ENCODE data around the gene STC2.

The STC2 gene

GRCh38 chr5:173328844-173329490 is 753 bp upstream of the STC2 start:
- no peak for DNase-seq

- DNase-seq, result no peak
Observed at GRCh38 chr5:173327084-173327947, 898 bp downstream of the STC2 start.

- no peak for DNase-seq
Observed at GRCh38 chr5:173326501-173326960, 1.7 kb downstream of the STC2 start.

- no peak for DNase-seq
Observed at GRCh38 chr5:173325091-173325698, 3.0 kb downstream of the STC2 start.

GRCh38 chr5:173324115-173325001 is 3.9 kb downstream of the STC2 start:
- DNase-seq, result no peak

- DNase-seq, result no peak
Observed at GRCh38 chr5:173323799-173324114, 4.5 kb downstream of the STC2 start.

GRCh38 chr5:173323106-173323798 is 5.0 kb downstream of the STC2 start:
- no peak for DNase-seq

GRCh38 chr5:173321886-173322285 is 6.3 kb downstream of the STC2 start:
- no peak for DNase-seq

- no peak for DNase-seq
Observed at GRCh38 chr5:173320259-173320658, 8.0 kb downstream of the STC2 start.

GRCh38 chr5:173319646-173320045 is 8.6 kb downstream of the STC2 start:
- no peak for DNase-seq

GRCh38 chr5:173318881-173319620 is 9.2 kb downstream of the STC2 start:
- no peak for DNase-seq

- DNase-seq, result no peak
Observed at GRCh38 chr5:173318330-173318729, 9.9 kb downstream of the STC2 start.

- DNase-seq, result no peak
Observed at GRCh38 chr5:173317852-173318251, 10.4 kb downstream of the STC2 start.

GRCh38 chr5:173317091-173317730 is 11.0 kb downstream of the STC2 start:
- DNase-seq, result no peak

GRCh38 chr5:173316339-173317020 is 11.7 kb downstream of the STC2 start:
- no peak for DNase-seq

- no peak for DNase-seq
Observed at GRCh38 chr5:173315495-173316338, 12.5 kb downstream of the STC2 start.

- no peak for DNase-seq
Observed at GRCh38 chr5:173314166-173314952, 13.9 kb downstream of the STC2 start.

- no peak for DNase-seq
Observed at GRCh38 chr5:173313351-173313801, 14.8 kb downstream of the STC2 start.

GRCh38 chr5:173312821-173313220 is 15.4 kb downstream of the STC2 start:
- no peak for DNase-seq

All from activated naive CD4-positive, alpha-beta T cell (primary cell).